HepG2 (cell line): Measurements from ENCODE around the gene GADD45G. TPM values are rescaled to one million over a fixed set of nuclear protein-coding genes. Genes with fewer than 3 reads are reported as not detected.

Source experiments
- ATAC-seq: fragments of 200-7000 bp; cut with Tn5 transposase; 3 replicates; pipeline ENCODE4 v1.9.1; 2020; ENCODE audit warnings: mild to moderate bottlenecking, moderate library complexity
- BruUV-seq: library from RNA; stranded (reverse); fragments of 400-500 nt; replicated peaks from 2 replicates; lab custom pipeline; 2021; lab: Mats Ljungman, UMichigan
- CTCF ChIA-PET: fragments of 300-600 bp; formaldehyde crosslinking; extraction: SDS; loops from one replicate; lab custom pipeline; 2021; ENCODE audit warnings: low total read pairs, inconsistent platforms, low intra/inter-chr PET ratio; lab: Yijun Ruan, JAX
- POLR2A ChIA-PET: fragments of 350-600 bp; sonication (Branson Sonifier 250); formaldehyde crosslinking; loops from one replicate; lab custom pipeline; 2020; ENCODE audit warnings: antibody characterized with exemption, inconsistent platforms; lab: Yijun Ruan, JAX
- DNase-seq: peaks from one replicate; pipeline ENCODE4 v3.0.0-alpha.2; 2015; ENCODE audit warnings: low spot score
- FAIRE-seq: peaks from 3 replicates; lab custom pipeline; 2011; peaks lifted over from hg19 to GRCh38; lab: Jason Lieb, UNC
- H2AFZ ChIP-seq: one replicate; pipeline ENCODE4 v1.6.1; 2011; ENCODE audit warnings: low read length, inconsistent platforms
- H3K27ac ChIP-seq: fragments of 300-600 bp; 3 replicates; pipeline ENCODE4 v1.8.0; 2011; ENCODE audit warnings: mixed run types, mild to moderate bottlenecking, mixed read lengths, low read length, inconsistent platforms; ENCODE audit not compliant: insufficient read depth; ENCODE audit errors: extremely low read length
- H3K27me3 ChIP-seq, 2 experiments: fragments of 200-600 bp in 1 of 2; 2 replicates in 1 of 2; 3 replicates in 1 of 2; pipeline versions ENCODE4 v1.6.0 to v1.8.0; 2011; ENCODE audit warnings: low read length in 2 of 2, mild to moderate bottlenecking in 2 of 2, moderate library complexity in 2 of 2, inconsistent platforms in 1 of 2; ENCODE audit not compliant: insufficient read depth in 2 of 2, control insufficient read depth in 1 of 2
- H3K36me3 ChIP-seq, 2 experiments: fragments of 200-600 bp in 1 of 2; replicated peaks in 1 of 2; 2 replicates in 1 of 2; 3 replicates in 1 of 2; pipeline versions ENCODE4 v1.5.1 to v1.8.0; 2011; ENCODE audit warnings: low read length in 2 of 2, inconsistent platforms in 1 of 2; ENCODE audit not compliant: insufficient read depth in 2 of 2, control insufficient read depth in 1 of 2
- H3K4me1 ChIP-seq: 2 replicates; pipeline ENCODE4 v1.5.1; 2012; ENCODE audit warnings: low read length, inconsistent platforms; ENCODE audit not compliant: insufficient read depth
- H3K4me2 ChIP-seq: 2 replicates; pipeline ENCODE4 v1.6.0; 2011; ENCODE audit warnings: low read depth, low read length, inconsistent platforms
- H3K4me3 ChIP-seq, 3 experiments: fragments of 200-600 bp in 1 of 3; sonication (generic), shearing (Covaris generic) in 1 of 3; replicated peaks in 1 of 3; 2 replicates each; pipeline ENCODE4 v1.5.1; 2011 to 2016; ENCODE audit warnings: low read length in 3 of 3, inconsistent platforms in 2 of 3, low read depth in 2 of 3, mild to moderate bottlenecking in 2 of 3, control low read depth in 1 of 3, mixed read lengths in 1 of 3; ENCODE audit not compliant: insufficient read depth in 1 of 3
- H3K79me2 ChIP-seq: one replicate; pipeline ENCODE4 v1.6.1; 2011; ENCODE audit warnings: low read length, inconsistent platforms; ENCODE audit not compliant: insufficient read depth
- H3K9ac ChIP-seq: 2 replicates; pipeline ENCODE4 v1.6.0; 2011; ENCODE audit warnings: mild to moderate bottlenecking, low read depth, low read length, inconsistent platforms; ENCODE audit not compliant: insufficient read depth
- H3K9me3 ChIP-seq: 2 replicates; pipeline ENCODE4 v1.5.1; 2012; ENCODE audit warnings: mild to moderate bottlenecking, low read length
- H4K20me1 ChIP-seq: 2 replicates; pipeline ENCODE4 v1.6.0; 2011; ENCODE audit warnings: inconsistent platforms, mild to moderate bottlenecking, low read length, moderate library complexity; ENCODE audit not compliant: insufficient read depth
- ARNT2 ChIP-seq: sonication (generic); formaldehyde crosslinking; IDR thresholded peaks from 2 replicates; pipeline ENCODE4 v1.8.0; 2022; ENCODE audit warnings: mild to moderate bottlenecking, low read depth, missing genetic modification reagents, moderate library complexity
- BCL3 ChIP-seq: sonication (generic); formaldehyde crosslinking; IDR thresholded peaks from 2 replicates; pipeline ENCODE4 v1.5.1; 2020; ENCODE audit warnings: mild to moderate bottlenecking, missing genetic modification reagents, moderate library complexity
- DZIP1 ChIP-seq: sonication (generic); formaldehyde crosslinking; IDR thresholded peaks from 2 replicates; pipeline ENCODE4 v1.5.0; 2020; ENCODE audit warnings: mild to moderate bottlenecking, missing genetic modification reagents
- NFIB ChIP-seq: sonication (generic); formaldehyde crosslinking; IDR thresholded peaks from 2 replicates; pipeline ENCODE4 v1.9.0; 2021; ENCODE audit warnings: missing genetic modification reagents, mild to moderate bottlenecking, borderline replicate concordance
- ZMYM3 ChIP-seq: sonication (generic); formaldehyde crosslinking; IDR thresholded peaks from 2 replicates; pipeline ENCODE4 v1.5.1; 2020; ENCODE audit warnings: mild to moderate bottlenecking, missing genetic modification reagents
- ZNF382 ChIP-seq: sonication (generic); formaldehyde crosslinking; IDR thresholded peaks from 2 replicates; pipeline ENCODE4 v1.5.0; 2020; ENCODE audit warnings: missing genetic modification reagents, mild to moderate bottlenecking, borderline replicate concordance
- ZNF75D ChIP-seq: sonication (generic); formaldehyde crosslinking; IDR thresholded peaks from 2 replicates; pipeline ENCODE4 v1.8.1; 2023; ENCODE audit warnings: missing genetic modification reagents, mild to moderate bottlenecking, borderline replicate concordance
- ZNF784 ChIP-seq: sonication (generic); formaldehyde crosslinking; IDR thresholded peaks from 2 replicates; pipeline ENCODE4 v1.5.1; 2020; ENCODE audit warnings: missing genetic modification reagents, mild to moderate bottlenecking, borderline replicate concordance
- WGBS: methylation state at CpG from one replicate; pipeline ENCODE4 v1.1.6; 2017; ENCODE audit warnings: low lambda C conversion rate; 5-methylcytosine and 5-hydroxymethylcytosine counted together
- in situ Hi-C: cut with HindIII; loops from 2 replicates; pipeline ENCODE4 v1.10.0; 2017; ENCODE audit warnings: low pct_unique_long_range_greater_than_20kb; ENCODE audit not compliant: extremely low pct_ligation_motif_present
- intact Hi-C: fragments of 100-400 bp; cut with micrococcal nuclease; formaldehyde crosslinking; loops from one replicate; pipeline ENCODE4 v1.10.0; 2022; ENCODE audit not compliant: unreplicated experiment
- polyA plus RNA-seq, 8 experiments: library from polyadenylated mRNA; depleted of rRNA in 3 of 8; stranded (reverse) in 7 of 8; unstranded in 1 of 8; fragments of >200 nt; fragmentation: Illumina TruSeq in 4 of 8; extraction: Trizol in 4 of 8; gene quantifications; 2 replicates each; pipeline versions ENCODE4 v1.2.1 to v1.2.3, GENCODE V29; 2011 to 2016; ENCODE audit warnings: low read depth in 4 of 8, missing spikeins in 1 of 8, mixed read lengths in 1 of 8; ENCODE audit not compliant: insufficient read depth in 1 of 8
- total RNA-seq, 5 experiments: library from RNA; depleted of rRNA; stranded (reverse); fragments of >200 nt; fragmentation: Illumina TruSeq; extraction: Trizol; gene quantifications; 2 replicates each; pipeline ENCODE4 v1.2.3, GENCODE V29; 2016; ENCODE audit warnings: low read depth in 1 of 5
- TF ChIP-seq, protein P1 (sequence below): sonication (generic); formaldehyde crosslinking; IDR thresholded peaks from 2 replicates; pipeline ENCODE4 v1.5.0; 2020; ENCODE audit warnings: mild to moderate bottlenecking, missing genetic modification reagents, borderline replicate concordance

Gene GADD45G
- total and polyA plus RNA-seq, 2 of the 13 experiments (the other 11 are each of a cell fraction or from before 2014, with no cell fraction given) = not detected

DNA sequence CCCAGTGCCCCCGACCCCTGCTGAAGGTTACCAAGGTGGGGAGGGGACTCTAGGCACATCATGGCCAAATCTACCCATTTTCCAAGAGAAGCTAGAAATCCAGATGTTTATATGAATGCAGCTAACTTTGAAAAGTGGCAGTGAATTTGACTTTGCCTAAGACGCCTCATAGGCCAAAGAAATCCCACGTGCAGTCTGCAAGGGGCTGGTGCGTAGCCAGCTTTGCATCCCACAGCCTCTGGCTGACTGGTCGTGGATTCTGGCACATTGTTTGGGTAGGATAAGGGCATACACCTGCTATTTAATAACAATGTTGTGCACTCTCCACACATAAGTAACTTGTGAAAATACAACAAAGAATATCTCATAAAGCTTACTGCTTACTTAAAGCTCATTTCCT is 3.5 kb upstream of the GADD45G start:
- FAIRE-seq (no peak), DNase-seq (no peak), ATAC-seq (no peak)
- Histone ChIP-seq H3K79me2 (no peaks in the 10 kb centered on the region), H3K27me3 (peaks cover 5 to 39% of the 10 kb centered on the region in 2 experiments), H3K4me3 (no peak overlapping the region), H3K36me3 (no peaks in the 10 kb centered on the region), H3K4me2 (no peak overlapping the region), H3K9ac (no peak overlapping the region), H3K4me1 (peaks cover 32% of the 10 kb centered on the region), H4K20me1 (peaks cover 3% of the 10 kb centered on the region; the same call in 1 of the 2 replicates), H2AFZ (no peak overlapping the region), H3K27ac (no peak overlapping the region), H3K9me3 (no peaks in the 10 kb centered on the region)
- WGBS = 0% methylated on average over 4 of the region's 5 CpGs
- intact Hi-C loops = loop anchor here (5.0 kb wide), 1 partner anchor 136 kb away; no protein-coding TSS in a partner anchor
- ChIA-PET CTCF (no interaction called here), POLR2A (no interaction called here)
- in situ Hi-C loops = loop anchor here (5.0 to 10.0 kb wide), 3 partner anchors 133 to 501 kb away; no protein-coding TSS in a partner anchor
- BruUV-seq = no TSS peak
- TF ChIP-seq NFIB (CRISPR knock-in tag) (no peak), ARNT2 (CRISPR knock-in tag) (no peak), ZMYM3 (CRISPR knock-in tag) (no peak), ZNF75D (no peak), BCL3 (CRISPR knock-in tag) (no peak), ZNF784 (no peak), ZNF382 (CRISPR knock-in tag) (no peak), DZIP1 (CRISPR knock-in tag) (no peak)
- TF ChIP-seq, protein P1, sequence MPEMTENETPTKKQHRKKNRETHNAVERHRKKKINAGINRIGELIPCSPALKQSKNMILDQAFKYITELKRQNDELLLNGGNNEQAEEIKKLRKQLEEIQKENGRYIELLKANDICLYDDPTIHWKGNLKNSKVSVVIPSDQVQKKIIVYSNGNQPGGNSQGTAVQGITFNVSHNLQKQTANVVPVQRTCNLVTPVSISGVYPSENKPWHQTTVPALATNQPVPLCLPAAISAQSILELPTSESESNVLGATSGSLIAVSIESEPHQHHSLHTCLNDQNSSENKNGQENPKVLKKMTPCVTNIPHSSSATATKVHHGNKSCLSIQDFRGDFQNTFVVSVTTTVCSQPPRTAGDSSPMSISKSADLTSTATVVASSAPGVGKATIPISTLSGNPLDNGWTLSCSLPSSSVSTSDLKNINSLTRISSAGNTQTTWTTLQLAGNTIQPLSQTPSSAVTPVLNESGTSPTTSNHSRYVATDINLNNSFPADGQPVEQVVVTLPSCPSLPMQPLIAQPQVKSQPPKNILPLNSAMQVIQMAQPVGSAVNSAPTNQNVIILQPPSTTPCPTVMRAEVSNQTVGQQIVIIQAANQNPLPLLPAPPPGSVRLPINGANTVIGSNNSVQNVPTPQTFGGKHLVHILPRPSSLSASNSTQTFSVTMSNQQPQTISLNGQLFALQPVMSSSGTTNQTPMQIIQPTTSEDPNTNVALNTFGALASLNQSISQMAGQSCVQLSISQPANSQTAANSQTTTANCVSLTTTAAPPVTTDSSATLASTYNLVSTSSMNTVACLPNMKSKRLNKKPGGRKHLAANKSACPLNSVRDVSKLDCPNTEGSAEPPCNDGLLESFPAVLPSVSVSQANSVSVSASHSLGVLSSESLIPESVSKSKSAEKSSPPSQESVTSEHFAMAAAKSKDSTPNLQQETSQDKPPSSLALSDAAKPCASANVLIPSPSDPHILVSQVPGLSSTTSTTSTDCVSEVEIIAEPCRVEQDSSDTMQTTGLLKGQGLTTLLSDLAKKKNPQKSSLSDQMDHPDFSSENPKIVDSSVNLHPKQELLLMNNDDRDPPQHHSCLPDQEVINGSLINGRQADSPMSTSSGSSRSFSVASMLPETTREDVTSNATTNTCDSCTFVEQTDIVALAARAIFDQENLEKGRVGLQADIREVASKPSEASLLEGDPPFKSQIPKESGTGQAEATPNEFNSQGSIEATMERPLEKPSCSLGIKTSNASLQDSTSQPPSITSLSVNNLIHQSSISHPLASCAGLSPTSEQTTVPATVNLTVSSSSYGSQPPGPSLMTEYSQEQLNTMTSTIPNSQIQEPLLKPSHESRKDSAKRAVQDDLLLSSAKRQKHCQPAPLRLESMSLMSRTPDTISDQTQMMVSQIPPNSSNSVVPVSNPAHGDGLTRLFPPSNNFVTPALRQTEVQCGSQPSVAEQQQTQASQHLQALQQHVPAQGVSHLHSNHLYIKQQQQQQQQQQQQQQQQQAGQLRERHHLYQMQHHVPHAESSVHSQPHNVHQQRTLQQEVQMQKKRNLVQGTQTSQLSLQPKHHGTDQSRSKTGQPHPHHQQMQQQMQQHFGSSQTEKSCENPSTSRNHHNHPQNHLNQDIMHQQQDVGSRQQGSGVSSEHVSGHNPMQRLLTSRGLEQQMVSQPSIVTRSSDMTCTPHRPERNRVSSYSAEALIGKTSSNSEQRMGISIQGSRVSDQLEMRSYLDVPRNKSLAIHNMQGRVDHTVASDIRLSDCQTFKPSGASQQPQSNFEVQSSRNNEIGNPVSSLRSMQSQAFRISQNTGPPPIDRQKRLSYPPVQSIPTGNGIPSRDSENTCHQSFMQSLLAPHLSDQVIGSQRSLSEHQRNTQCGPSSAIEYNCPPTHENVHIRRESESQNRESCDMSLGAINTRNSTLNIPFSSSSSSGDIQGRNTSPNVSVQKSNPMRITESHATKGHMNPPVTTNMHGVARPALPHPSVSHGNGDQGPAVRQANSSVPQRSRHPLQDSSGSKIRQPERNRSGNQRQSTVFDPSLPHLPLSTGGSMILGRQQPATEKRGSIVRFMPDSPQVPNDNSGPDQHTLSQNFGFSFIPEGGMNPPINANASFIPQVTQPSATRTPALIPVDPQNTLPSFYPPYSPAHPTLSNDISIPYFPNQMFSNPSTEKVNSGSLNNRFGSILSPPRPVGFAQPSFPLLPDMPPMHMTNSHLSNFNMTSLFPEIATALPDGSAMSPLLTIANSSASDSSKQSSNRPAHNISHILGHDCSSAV (CRISPR knock-in tag) = no peak
